ENCODE results near the gene ZBTB7C. TPM values are rescaled to one million over a fixed set of nuclear protein-coding genes. Genes with fewer than 3 reads are reported as not detected.

Gene ZBTB7C
- total RNA-seq, 3 donors from 2014 or later (not counting 1 experiment from before 2014, with no cell fraction given) = 0.07 TPM; not detected in 2

DNA sequence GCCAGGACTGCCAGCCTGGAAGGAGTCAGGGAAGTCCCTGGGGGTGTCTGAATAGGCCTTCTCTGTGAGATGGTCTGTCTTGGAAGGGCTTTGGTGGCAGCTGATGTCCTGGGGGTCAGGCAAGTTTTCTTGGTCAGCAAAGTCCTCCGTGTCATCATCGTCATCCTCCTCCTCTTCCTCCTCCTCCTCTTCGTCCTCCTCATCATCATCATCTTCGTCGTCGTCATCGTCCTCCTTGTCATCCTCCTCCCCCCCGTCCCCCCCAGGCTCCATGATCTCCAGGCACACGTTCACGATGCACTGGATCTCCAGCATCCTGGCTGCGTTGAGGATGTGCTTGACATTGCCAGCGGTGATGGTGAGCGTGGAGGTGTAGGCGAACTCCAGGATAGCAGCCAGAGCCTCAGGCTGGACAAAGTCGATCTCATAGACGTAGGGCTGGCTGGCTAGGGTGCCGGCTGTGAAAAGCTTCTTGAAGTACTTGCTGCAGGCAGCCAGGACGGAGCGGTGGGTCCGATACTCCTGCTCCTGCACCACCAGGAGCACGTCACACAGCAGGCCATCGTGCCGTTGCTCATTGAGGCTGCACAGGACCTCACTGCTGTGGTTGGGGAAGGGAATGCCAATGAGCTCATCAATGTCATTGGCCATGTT, 368.6 kb downstream of the ZBTB7C start:
- Histone ChIP-seq H3K36me3 (ENCODE audit: control insufficient read depth, insufficient read depth, low read length) (no peaks in the 10 kb centered on the region), H3K4me1 (ENCODE audit: control insufficient read depth, insufficient read depth, low read length) (no peaks in the 10 kb centered on the region), H3K27me3 (ENCODE audit: control insufficient read depth, insufficient read depth, low read length) (no peaks in the 10 kb centered on the region), H3K27ac (ENCODE audit: low read length) (no peak overlapping the region), H3K4me3 (ENCODE audit: low read length) (no peak overlapping the region), H3K9me3 (ENCODE audit: control insufficient read depth, insufficient read depth, low read length) (no peaks in the 10 kb centered on the region)
- TF ChIP-seq, protein P1, sequence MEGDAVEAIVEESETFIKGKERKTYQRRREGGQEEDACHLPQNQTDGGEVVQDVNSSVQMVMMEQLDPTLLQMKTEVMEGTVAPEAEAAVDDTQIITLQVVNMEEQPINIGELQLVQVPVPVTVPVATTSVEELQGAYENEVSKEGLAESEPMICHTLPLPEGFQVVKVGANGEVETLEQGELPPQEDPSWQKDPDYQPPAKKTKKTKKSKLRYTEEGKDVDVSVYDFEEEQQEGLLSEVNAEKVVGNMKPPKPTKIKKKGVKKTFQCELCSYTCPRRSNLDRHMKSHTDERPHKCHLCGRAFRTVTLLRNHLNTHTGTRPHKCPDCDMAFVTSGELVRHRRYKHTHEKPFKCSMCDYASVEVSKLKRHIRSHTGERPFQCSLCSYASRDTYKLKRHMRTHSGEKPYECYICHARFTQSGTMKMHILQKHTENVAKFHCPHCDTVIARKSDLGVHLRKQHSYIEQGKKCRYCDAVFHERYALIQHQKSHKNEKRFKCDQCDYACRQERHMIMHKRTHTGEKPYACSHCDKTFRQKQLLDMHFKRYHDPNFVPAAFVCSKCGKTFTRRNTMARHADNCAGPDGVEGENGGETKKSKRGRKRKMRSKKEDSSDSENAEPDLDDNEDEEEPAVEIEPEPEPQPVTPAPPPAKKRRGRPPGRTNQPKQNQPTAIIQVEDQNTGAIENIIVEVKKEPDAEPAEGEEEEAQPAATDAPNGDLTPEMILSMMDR (IDR thresholded peaks at IDR 0.05) = no peak
- no peak for DNase-seq
- H3K9me3 Mint-ChIP-seq = no peaks in the 10 kb centered on the region
- intact Hi-C loops (cut with micrococcal nuclease) = no loop called here
- no peak overlapping the region for H3K4me3 Mint-ChIP-seq
- no peak overlapping the region for H3K27ac Mint-ChIP-seq
- peaks cover 0 to 10% of the 10 kb centered on the region in 2 donors for H3K27me3 Mint-ChIP-seq (ENCODE audit: low read depth in 2 of 2)
- H3K4me1 Mint-ChIP-seq = no peaks in the 10 kb centered on the region
- no peaks in the 10 kb centered on the region for H3K36me3 Mint-ChIP-seq
- 93% methylated on average over 23 of the region's 23 CpGs for WGBS (ENCODE audit: insufficient coverage)
- no peak for ATAC-seq

DNA sequence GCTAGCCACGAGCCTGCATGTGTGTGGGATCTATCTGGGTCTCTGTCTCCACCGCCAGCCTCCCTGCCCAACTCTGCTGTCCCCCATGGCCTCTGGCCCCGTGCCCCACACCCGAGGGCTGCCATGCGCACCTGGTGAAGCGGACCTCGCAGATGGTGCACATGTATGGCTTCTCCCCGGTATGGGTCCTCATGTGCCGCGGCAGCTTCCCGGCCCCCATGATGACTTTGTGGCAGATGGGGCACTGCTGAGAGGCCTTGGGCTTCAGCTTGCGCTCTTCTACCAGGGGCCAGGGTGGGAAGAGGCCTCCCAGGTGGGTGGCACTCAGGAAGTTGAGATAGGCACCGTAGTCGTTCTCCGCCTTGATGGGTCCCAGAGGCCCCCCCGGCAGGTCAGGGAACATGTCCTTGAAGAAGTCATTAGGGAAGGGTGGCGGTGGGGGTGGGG, 369.4 kb downstream of the ZBTB7C start:
- DNase-seq (no peak), ATAC-seq (no peak)
- no peaks in the 10 kb centered on the region for H3K4me1 Mint-ChIP-seq
- no peaks in the 10 kb centered on the region for H3K36me3 ChIP-seq (ENCODE audit: control insufficient read depth, insufficient read depth, low read length)
- TF ChIP-seq, protein P1 (IDR thresholded peaks at IDR 0.05) = no peak
- no peak overlapping the region for H3K4me3 ChIP-seq (ENCODE audit: low read length)
- H3K9me3 Mint-ChIP-seq = no peaks in the 10 kb centered on the region
- WGBS (ENCODE audit: insufficient coverage) = 91% methylated on average over 17 of the region's 17 CpGs
- no peaks in the 10 kb centered on the region for H3K36me3 Mint-ChIP-seq
- no peak overlapping the region for H3K27ac Mint-ChIP-seq
- no peaks in the 10 kb centered on the region for H3K9me3 ChIP-seq (ENCODE audit: control insufficient read depth, insufficient read depth, low read length)
- H3K4me3 Mint-ChIP-seq = no peak overlapping the region
- H3K4me1 ChIP-seq (ENCODE audit: control insufficient read depth, insufficient read depth, low read length) = no peaks in the 10 kb centered on the region
- no peak overlapping the region for H3K27ac ChIP-seq (ENCODE audit: low read length)
- intact Hi-C loops (cut with micrococcal nuclease) = loop anchor here (10.0 kb wide), 1 partner anchor 405 kb away; no protein-coding TSS in a partner anchor
- H3K27me3 Mint-ChIP-seq (ENCODE audit: low read depth in 2 of 2) = peaks cover 0 to 10% of the 10 kb centered on the region in 2 donors
- H3K27me3 ChIP-seq (ENCODE audit: control insufficient read depth, insufficient read depth, low read length) = no peaks in the 10 kb centered on the region

- H3K36me3 Mint-ChIP-seq = no peaks in the 10 kb centered on the region
- Histone ChIP-seq H3K4me1 (ENCODE audit: control insufficient read depth, insufficient read depth, low read length) (no peaks in the 10 kb centered on the region), H3K9me3 (ENCODE audit: control insufficient read depth, insufficient read depth, low read length) (no peaks in the 10 kb centered on the region), H3K27me3 (ENCODE audit: control insufficient read depth, insufficient read depth, low read length) (no peaks in the 10 kb centered on the region), H3K4me3 (ENCODE audit: low read length) (no peak overlapping the region), H3K27ac (ENCODE audit: low read length) (no peak overlapping the region), H3K36me3 (ENCODE audit: control insufficient read depth, insufficient read depth, low read length) (no peaks in the 10 kb centered on the region)
- TF ChIP-seq, protein P1 (IDR thresholded peaks at IDR 0.05) = no peak
- H3K4me3 Mint-ChIP-seq = no peak overlapping the region
- H3K27ac Mint-ChIP-seq = no peak overlapping the region
- intact Hi-C loops (cut with micrococcal nuclease) = loop anchor here (10.0 kb wide), 1 partner anchor 406 kb away; no protein-coding TSS in a partner anchor
- no peaks in the 10 kb centered on the region for H3K9me3 Mint-ChIP-seq
- H3K27me3 Mint-ChIP-seq (ENCODE audit: low read depth in 2 of 2) = peaks cover 0 to 10% of the 10 kb centered on the region in 2 donors
- H3K4me1 Mint-ChIP-seq = no peaks in the 10 kb centered on the region
- DNase-seq = peak in 1 of 2 donors; percentile 5
- no peak for ATAC-seq
- WGBS (ENCODE audit: insufficient coverage) = 95% methylated on average over 6 of the region's 6 CpGs
Measured at GRCh38 chr18:48038636-48039035, 370.5 kb downstream of the ZBTB7C start.
